SK-N-SH treated with all-trans-retinoic acid at 6 μM for 48 hours (cell line): ENCODE results near the gene KRTAP19-1.

Experiments
- ARNTL ChIP-seq: fragments of 450-650 bp; formaldehyde crosslinking; IDR thresholded peaks from 2 replicates; pipeline ENCODE4 v1.5.0; 2020; ENCODE audit warnings: low read depth, mild to moderate bottlenecking, moderate library complexity, borderline replicate concordance
- CREB5 ChIP-seq: fragments of 250-450 bp; sonication (Bioruptor Pico); IDR thresholded peaks from 2 replicates; pipeline ENCODE4 v1.5.1; 2020; ENCODE audit warnings: low read depth, mild to moderate bottlenecking, moderate library complexity
- CSDC2 ChIP-seq: fragments of 250-450 bp; sonication (Bioruptor Pico); IDR thresholded peaks from 2 replicates; pipeline ENCODE4 v1.5.0; 2020; ENCODE audit warnings: mild to moderate bottlenecking, moderate library complexity
- POU6F1 ChIP-seq: fragments of 250-450 bp; sonication (Bioruptor Pico); IDR thresholded peaks from 2 replicates; pipeline ENCODE4 v1.8.0; 2021; ENCODE audit warnings: low read depth, mild to moderate bottlenecking, moderate library complexity, borderline replicate concordance
- RARB ChIP-seq: fragments of 250-450 bp; sonication (Bioruptor Pico); IDR thresholded peaks from 2 replicates; pipeline ENCODE4 v1.8.0; 2021; ENCODE audit warnings: mild to moderate bottlenecking, moderate library complexity
- SNAI2 ChIP-seq: fragments of 250-450 bp; sonication (Bioruptor Pico); IDR thresholded peaks from 2 replicates; pipeline ENCODE4 v1.5.0; 2020; ENCODE audit warnings: mild to moderate bottlenecking, moderate library complexity
- TCF4 ChIP-seq: fragments of 250-450 bp; sonication (Bioruptor Pico); IDR thresholded peaks from 2 replicates; pipeline ENCODE4 v1.8.0; 2021; ENCODE audit warnings: mild to moderate bottlenecking, moderate library complexity, borderline replicate concordance
- ZFP3 ChIP-seq: fragments of 250-450 bp; sonication (Bioruptor Pico); IDR thresholded peaks from 2 replicates; pipeline ENCODE4 v1.5.0; 2020; ENCODE audit warnings: mild to moderate bottlenecking, moderate library complexity
- ZFP30 ChIP-seq: fragments of 450-650 bp; formaldehyde crosslinking; IDR thresholded peaks from 2 replicates; pipeline ENCODE4 v1.5.0; 2022; ENCODE audit warnings: mild to moderate bottlenecking, moderate library complexity
- ZNF8 ChIP-seq: fragments of 450-650 bp; formaldehyde crosslinking; IDR thresholded peaks from 2 replicates; pipeline ENCODE4 v1.5.0; 2020; ENCODE audit warnings: mild to moderate bottlenecking, moderate library complexity
- TF ChIP-seq, protein P1 (sequence below): fragments of 250-450 bp; sonication (Bioruptor Pico); IDR thresholded peaks from 2 replicates; pipeline ENCODE4 v1.5.1; 2021; ENCODE audit warnings: mild to moderate bottlenecking, moderate library complexity

DNA sequence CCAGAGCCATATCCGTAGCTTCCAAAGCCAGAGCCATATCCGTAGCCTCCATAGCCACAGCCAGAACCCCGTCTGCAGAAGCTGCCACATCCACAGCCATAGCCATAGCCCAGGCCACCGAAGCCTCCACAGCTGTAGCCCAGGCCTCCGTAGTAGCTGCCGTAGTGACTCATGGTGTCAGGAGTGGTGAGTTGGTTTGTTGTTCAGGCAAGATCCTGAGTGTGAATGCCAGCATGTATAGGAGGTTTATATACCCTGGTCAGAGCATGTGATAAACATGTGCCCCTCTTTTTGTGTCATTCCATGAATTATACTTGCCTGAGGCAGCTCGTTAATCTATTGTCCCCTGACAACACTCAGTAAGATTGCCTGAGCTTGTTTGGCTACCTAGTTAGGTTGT is at the start of gene KRTAP19-1:
- TF ChIP-seq, protein P1, sequence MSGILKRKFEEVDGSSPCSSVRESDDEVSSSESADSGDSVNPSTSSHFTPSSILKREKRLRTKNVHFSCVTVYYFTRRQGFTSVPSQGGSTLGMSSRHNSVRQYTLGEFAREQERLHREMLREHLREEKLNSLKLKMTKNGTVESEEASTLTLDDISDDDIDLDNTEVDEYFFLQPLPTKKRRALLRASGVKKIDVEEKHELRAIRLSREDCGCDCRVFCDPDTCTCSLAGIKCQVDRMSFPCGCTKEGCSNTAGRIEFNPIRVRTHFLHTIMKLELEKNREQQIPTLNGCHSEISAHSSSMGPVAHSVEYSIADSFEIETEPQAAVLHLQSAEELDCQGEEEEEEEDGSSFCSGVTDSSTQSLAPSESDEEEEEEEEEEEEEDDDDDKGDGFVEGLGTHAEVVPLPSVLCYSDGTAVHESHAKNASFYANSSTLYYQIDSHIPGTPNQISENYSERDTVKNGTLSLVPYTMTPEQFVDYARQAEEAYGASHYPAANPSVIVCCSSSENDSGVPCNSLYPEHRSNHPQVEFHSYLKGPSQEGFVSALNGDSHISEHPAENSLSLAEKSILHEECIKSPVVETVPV (CRISPR knock-in tag): no peak
- no peak for TF ChIP-seq TCF4 (CRISPR knock-in tag)
- TF ChIP-seq ZFP3: no peak
- TF ChIP-seq CREB5: no peak
- no peak for TF ChIP-seq ZNF8
- TF ChIP-seq SNAI2 (CRISPR knock-in tag): no peak
- TF ChIP-seq ZFP30 (CRISPR knock-in tag): no peak
- TF ChIP-seq CSDC2: no peak
- TF ChIP-seq ARNTL (CRISPR knock-in tag): no peak
- no peak for TF ChIP-seq POU6F1 (CRISPR knock-in tag)
- TF ChIP-seq RARB (CRISPR knock-in tag): no peak
